Panc1 (cell line): ENCODE data around the gene OTUB1. TPM values are rescaled to one million over a fixed set of nuclear protein-coding genes. Genes with fewer than 3 reads are reported as not detected.

Source experiments
- ATAC-seq: fragments of 200-7000 bp; cut with Tn5 transposase; 2 replicates; pipeline ENCODE4 v1.9.1; 2020; ENCODE audit warnings: mild to moderate bottlenecking, moderate library complexity
- BruUV-seq: library from RNA; stranded (reverse); fragments of 400-500 nt; replicated peaks from 2 replicates; lab custom pipeline; 2021; lab: Mats Ljungman, UMichigan
- CTCF ChIA-PET: fragments of 300-600 bp; sonication (Branson Sonifier 250); formaldehyde crosslinking; loops from one replicate; lab custom pipeline; 2022; ENCODE audit warnings: antibody characterized with exemption; lab: Charles Lee
- POLR2A ChIA-PET: fragments of 300-600 bp; sonication (Branson Sonifier 250); formaldehyde crosslinking; loops from one replicate; lab custom pipeline; 2022; ENCODE audit warnings: antibody characterized with exemption; lab: Charles Lee
- DNase-seq: peaks from one replicate; pipeline ENCODE4 v3.0.0-alpha.2; 2010; ENCODE audit warnings: low read depth, low spot score
- H3K27ac ChIP-seq: 2 replicates; pipeline ENCODE4 v1.5.1; 2011; ENCODE audit warnings: mild to moderate bottlenecking, low read length, inconsistent platforms
- H3K27me3 ChIP-seq: fragments of 200-500 bp; sonication (Bioruptor generic); 2 replicates; pipeline ENCODE4 v1.6.0; 2014; ENCODE audit warnings: low read length, inconsistent platforms; ENCODE audit not compliant: control insufficient read depth, insufficient read depth
- H3K36me3 ChIP-seq: fragments of 200-500 bp; sonication (Bioruptor generic); 2 replicates; pipeline ENCODE4 v1.5.1; 2014; ENCODE audit warnings: inconsistent platforms, mild to moderate bottlenecking, low read length, moderate library complexity; ENCODE audit not compliant: control insufficient read depth, insufficient read depth
- H3K4me1 ChIP-seq: 2 replicates; pipeline ENCODE4 v1.5.1; 2011; ENCODE audit warnings: inconsistent platforms, mild to moderate bottlenecking, low read length, moderate library complexity; ENCODE audit not compliant: control insufficient read depth, insufficient read depth
- H3K4me3 ChIP-seq, 2 experiments: 2 replicates each; pipeline ENCODE4 v1.5.1; 2011 to 2012; ENCODE audit warnings: low read depth in 2 of 2, low read length in 2 of 2, mild to moderate bottlenecking in 2 of 2, inconsistent platforms in 1 of 2, moderate library complexity in 1 of 2
- H3K9me3 ChIP-seq: fragments of 200-500 bp; sonication (Bioruptor generic); 2 replicates; pipeline ENCODE4 v1.5.1; 2014; ENCODE audit warnings: low read depth, mild to moderate bottlenecking, inconsistent platforms, low read length, moderate library complexity; ENCODE audit not compliant: control insufficient read depth, insufficient read depth
- POLR2AphosphoS5 ChIP-seq: IDR thresholded peaks from 2 replicates; pipeline ENCODE4 v1.6.1; 2012; ENCODE audit warnings: mild to moderate bottlenecking, low read depth, low read length, moderate library complexity
- SIN3A ChIP-seq: IDR thresholded peaks from 2 replicates; pipeline ENCODE4 v1.6.1; 2012; ENCODE audit warnings: low read depth, mild to moderate bottlenecking, low read length, moderate library complexity, borderline replicate concordance; ENCODE audit not compliant: insufficient read depth
- TCF7L2 ChIP-seq: IDR thresholded peaks from 2 replicates; pipeline ENCODE4 v1.6.1; 2011; ENCODE audit warnings: mild to moderate bottlenecking, low read depth, low read length, inconsistent platforms
- in situ Hi-C: cut with HindIII; loops from 2 replicates; pipeline ENCODE4 v1.10.0; 2016; ENCODE audit warnings: low sequenced_read_pairs, low pct_unique_long_range_greater_than_20kb
- intact Hi-C: fragments of 100-400 bp; cut with micrococcal nuclease; formaldehyde crosslinking; loops from one replicate; pipeline ENCODE4 v1.10.0; 2022; ENCODE audit not compliant: unreplicated experiment
- total RNA-seq: library from RNA; stranded (reverse); gene quantifications from one replicate; pipeline ENCODE4 v1.2.1, GENCODE V29; 2021; ENCODE audit not compliant: unreplicated experiment
- TF ChIP-seq, protein P1 (sequence below): fragments of 450-650 bp; IDR thresholded peaks from 2 replicates; pipeline ENCODE4 v1.5.1; 2017; ENCODE audit warnings: mild to moderate bottlenecking
- TF ChIP-seq, protein P2 (sequence below), 2 experiments: IDR thresholded peaks; 2 replicates each; pipeline ENCODE4 v1.6.1; 2011 to 2012; ENCODE audit warnings: low read depth in 2 of 2, control low read depth in 1 of 2, low read length in 1 of 2, mild to moderate bottlenecking in 1 of 2, moderate library complexity in 1 of 2; ENCODE audit not compliant: insufficient read depth in 1 of 2

The OTUB1 gene
- total RNA-seq, 1 experiment from 2014 or later, result 118 TPM

DNA sequence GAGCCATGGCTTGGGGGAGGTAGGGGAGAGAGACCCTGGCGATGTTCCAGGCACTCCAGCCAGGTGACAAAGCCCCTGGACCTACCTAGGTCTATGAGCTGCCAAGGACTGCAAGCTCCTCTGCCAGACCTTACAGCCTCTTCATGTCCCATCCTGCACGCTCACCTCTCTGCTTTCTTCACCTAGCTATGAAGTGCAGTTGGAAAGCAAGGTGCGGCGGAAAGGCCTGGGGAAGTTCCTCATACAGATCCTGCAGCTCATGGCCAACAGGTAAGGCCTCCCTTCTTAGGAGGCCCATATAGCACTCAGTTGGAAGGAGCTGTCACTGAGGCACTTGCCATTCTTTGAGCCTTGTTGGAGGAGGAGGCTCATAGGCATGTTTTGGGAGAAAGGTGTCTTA lies 33.7 kb upstream of the OTUB1 start:
- CTCF ChIA-PET, result interaction anchor here (0.6 kb wide), 1 partner anchor 195 kb away, joined by 4 read pairs; no protein-coding TSS in a partner anchor
- intact Hi-C loops (no loop called here), in situ Hi-C loops (no loop called here)
- H3K36me3 ChIP-seq, result peaks cover 10% of the 10 kb centered on the region; the same call in 1 of the 2 replicates
- H3K4me3 ChIP-seq, result no peak overlapping the region
- no peaks in the 10 kb centered on the region for H3K9me3 ChIP-seq
- H3K27me3 ChIP-seq, result no peaks in the 10 kb centered on the region
- H3K4me1 ChIP-seq, result no peaks in the 10 kb centered on the region
- no peak overlapping the region for H3K27ac ChIP-seq
- ATAC-seq, result no peak
- TF ChIP-seq POLR2AphosphoS5 (no peak), SIN3A (no peak), TCF7L2 (no peak)
- TF ChIP-seq, protein P1, sequence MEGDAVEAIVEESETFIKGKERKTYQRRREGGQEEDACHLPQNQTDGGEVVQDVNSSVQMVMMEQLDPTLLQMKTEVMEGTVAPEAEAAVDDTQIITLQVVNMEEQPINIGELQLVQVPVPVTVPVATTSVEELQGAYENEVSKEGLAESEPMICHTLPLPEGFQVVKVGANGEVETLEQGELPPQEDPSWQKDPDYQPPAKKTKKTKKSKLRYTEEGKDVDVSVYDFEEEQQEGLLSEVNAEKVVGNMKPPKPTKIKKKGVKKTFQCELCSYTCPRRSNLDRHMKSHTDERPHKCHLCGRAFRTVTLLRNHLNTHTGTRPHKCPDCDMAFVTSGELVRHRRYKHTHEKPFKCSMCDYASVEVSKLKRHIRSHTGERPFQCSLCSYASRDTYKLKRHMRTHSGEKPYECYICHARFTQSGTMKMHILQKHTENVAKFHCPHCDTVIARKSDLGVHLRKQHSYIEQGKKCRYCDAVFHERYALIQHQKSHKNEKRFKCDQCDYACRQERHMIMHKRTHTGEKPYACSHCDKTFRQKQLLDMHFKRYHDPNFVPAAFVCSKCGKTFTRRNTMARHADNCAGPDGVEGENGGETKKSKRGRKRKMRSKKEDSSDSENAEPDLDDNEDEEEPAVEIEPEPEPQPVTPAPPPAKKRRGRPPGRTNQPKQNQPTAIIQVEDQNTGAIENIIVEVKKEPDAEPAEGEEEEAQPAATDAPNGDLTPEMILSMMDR, result no peak
- TF ChIP-seq, protein P2, sequence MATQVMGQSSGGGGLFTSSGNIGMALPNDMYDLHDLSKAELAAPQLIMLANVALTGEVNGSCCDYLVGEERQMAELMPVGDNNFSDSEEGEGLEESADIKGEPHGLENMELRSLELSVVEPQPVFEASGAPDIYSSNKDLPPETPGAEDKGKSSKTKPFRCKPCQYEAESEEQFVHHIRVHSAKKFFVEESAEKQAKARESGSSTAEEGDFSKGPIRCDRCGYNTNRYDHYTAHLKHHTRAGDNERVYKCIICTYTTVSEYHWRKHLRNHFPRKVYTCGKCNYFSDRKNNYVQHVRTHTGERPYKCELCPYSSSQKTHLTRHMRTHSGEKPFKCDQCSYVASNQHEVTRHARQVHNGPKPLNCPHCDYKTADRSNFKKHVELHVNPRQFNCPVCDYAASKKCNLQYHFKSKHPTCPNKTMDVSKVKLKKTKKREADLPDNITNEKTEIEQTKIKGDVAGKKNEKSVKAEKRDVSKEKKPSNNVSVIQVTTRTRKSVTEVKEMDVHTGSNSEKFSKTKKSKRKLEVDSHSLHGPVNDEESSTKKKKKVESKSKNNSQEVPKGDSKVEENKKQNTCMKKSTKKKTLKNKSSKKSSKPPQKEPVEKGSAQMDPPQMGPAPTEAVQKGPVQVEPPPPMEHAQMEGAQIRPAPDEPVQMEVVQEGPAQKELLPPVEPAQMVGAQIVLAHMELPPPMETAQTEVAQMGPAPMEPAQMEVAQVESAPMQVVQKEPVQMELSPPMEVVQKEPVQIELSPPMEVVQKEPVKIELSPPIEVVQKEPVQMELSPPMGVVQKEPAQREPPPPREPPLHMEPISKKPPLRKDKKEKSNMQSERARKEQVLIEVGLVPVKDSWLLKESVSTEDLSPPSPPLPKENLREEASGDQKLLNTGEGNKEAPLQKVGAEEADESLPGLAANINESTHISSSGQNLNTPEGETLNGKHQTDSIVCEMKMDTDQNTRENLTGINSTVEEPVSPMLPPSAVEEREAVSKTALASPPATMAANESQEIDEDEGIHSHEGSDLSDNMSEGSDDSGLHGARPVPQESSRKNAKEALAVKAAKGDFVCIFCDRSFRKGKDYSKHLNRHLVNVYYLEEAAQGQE (IDR thresholded peaks at IDR 0.05; ENCODE audit: insufficient read depth in 1 of 2, low read depth in 2 of 2, low read length in 1 of 2), result no peak
- no TSS peak for BruUV-seq
- DNase-seq, result no peak
- POLR2A ChIA-PET, result interaction anchor here (0.6 kb wide), 1 partner anchor 120 kb away, joined by 18 read pairs; no protein-coding TSS in a partner anchor

DNA sequence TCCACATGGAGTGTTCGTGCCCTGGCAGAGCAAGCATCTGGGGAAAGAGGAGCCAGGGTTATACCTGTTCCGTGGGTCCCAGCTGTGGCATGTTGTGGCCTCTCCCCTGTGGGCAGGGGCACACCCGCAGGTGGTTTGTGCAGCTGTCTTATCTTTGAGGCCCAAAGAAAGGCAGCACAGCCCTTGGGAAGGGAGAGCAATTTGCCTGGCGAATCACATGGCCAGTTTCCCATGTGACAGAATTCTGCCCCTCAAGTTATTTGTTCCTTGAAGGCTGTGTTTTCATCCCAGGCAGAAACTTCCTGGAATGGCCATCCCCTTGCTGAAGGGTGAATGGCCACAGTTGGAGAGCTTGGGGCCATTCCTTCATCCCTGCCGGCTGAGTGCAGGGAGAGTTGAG lies 28.2 kb upstream of the OTUB1 start:
- peaks cover 5% of the 10 kb centered on the region; the same call in 1 of the 2 replicates for H3K4me1 ChIP-seq
- no TSS peak for BruUV-seq
- peaks cover 5% of the 10 kb centered on the region for H3K36me3 ChIP-seq
- intact Hi-C loops (no loop called here), in situ Hi-C loops (no loop called here)
- H3K4me3 ChIP-seq, result no peak overlapping the region
- H3K27ac ChIP-seq, result no peak overlapping the region
- ATAC-seq, result no peak
- TF ChIP-seq, protein P1, result no peak
- TF ChIP-seq, protein P2 (IDR thresholded peaks at IDR 0.05; ENCODE audit: insufficient read depth in 1 of 2, low read depth in 2 of 2, low read length in 1 of 2), result no peak
- no peak for TF ChIP-seq POLR2AphosphoS5
- no peak for TF ChIP-seq SIN3A
- no peak for TF ChIP-seq TCF7L2
- CTCF ChIA-PET, result interaction anchor here (0.5 to 0.8 kb wide), 2 partner anchors 12 to 80 kb away, joined by 3 to 6 read pairs; no protein-coding TSS in a partner anchor
- H3K9me3 ChIP-seq, result no peaks in the 10 kb centered on the region
- no peaks in the 10 kb centered on the region for H3K27me3 ChIP-seq
- no peak for DNase-seq
- POLR2A ChIA-PET, result no interaction called here
